Gastroesophageal sphincter (tissue), 3 donors: Measurements from ENCODE around the gene ZNF808.

Experiments used
- EP300 ChIP-seq: sonication (generic); formaldehyde crosslinking; IDR thresholded peaks from one replicate; pipeline ENCODE4 v1.6.1; 2017; ENCODE audit warnings: antibody characterized with exemption, mild to moderate bottlenecking
- POLR2A ChIP-seq, 2 donors: fragments of 450-650 bp; IDR thresholded peaks; one replicate each; pipeline ENCODE4 v1.6.1; 2017; ENCODE audit warnings: antibody characterized with exemption in 2 of 2, mild to moderate bottlenecking in 2 of 2, moderate library complexity in 1 of 2
- POLR2AphosphoS5 ChIP-seq: sonication (generic); formaldehyde crosslinking; IDR thresholded peaks from one replicate; pipeline ENCODE4 v1.6.1; 2017; ENCODE audit warnings: antibody characterized with exemption
- TF ChIP-seq, protein P1 (sequence below), 4 experiments: fragments of 200-600 bp in 2 of 4; fragments of 450-650 bp in 2 of 4; sonication (generic) in 1 of 4; IDR thresholded peaks; one replicate each; pipeline ENCODE4 v1.5.1; 2017 to 2019; ENCODE audit warnings: antibody characterized with exemption in 4 of 4, mild to moderate bottlenecking in 2 of 4, moderate library complexity in 2 of 4

DNA sequence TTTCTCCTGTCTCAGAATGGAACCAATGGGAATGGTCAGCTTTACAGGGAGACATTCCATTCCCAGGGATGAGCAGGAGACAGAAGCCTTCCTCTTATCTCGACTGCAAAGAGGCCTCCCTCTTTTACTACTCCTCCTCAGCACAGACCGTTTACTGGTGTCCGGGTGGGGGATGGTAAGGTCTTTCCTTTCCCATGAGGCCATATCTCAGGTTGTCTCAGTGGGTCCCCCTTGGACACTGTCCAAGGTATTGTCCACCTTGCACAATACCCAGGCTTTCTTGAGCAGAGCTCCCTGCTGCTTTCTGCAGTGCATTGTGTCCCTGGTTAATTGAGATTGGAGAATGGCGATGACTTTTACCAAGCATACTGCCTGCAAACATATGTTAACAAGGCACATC lies 7.5 kb upstream of the ZNF808 start:
- TF ChIP-seq POLR2A (IDR thresholded peaks at IDR 0.05) (no peak), EP300 (no peak), POLR2AphosphoS5 (no peak)
- TF ChIP-seq, protein P1, sequence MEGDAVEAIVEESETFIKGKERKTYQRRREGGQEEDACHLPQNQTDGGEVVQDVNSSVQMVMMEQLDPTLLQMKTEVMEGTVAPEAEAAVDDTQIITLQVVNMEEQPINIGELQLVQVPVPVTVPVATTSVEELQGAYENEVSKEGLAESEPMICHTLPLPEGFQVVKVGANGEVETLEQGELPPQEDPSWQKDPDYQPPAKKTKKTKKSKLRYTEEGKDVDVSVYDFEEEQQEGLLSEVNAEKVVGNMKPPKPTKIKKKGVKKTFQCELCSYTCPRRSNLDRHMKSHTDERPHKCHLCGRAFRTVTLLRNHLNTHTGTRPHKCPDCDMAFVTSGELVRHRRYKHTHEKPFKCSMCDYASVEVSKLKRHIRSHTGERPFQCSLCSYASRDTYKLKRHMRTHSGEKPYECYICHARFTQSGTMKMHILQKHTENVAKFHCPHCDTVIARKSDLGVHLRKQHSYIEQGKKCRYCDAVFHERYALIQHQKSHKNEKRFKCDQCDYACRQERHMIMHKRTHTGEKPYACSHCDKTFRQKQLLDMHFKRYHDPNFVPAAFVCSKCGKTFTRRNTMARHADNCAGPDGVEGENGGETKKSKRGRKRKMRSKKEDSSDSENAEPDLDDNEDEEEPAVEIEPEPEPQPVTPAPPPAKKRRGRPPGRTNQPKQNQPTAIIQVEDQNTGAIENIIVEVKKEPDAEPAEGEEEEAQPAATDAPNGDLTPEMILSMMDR (IDR thresholded peaks at IDR 0.05) = no peak
